Mesendoderm (in vitro differentiated cells): ENCODE results near the gene HTR2A.

Source experiments
- DNase-seq: peaks from one replicate; pipeline ENCODE4 v3.0.0; 2013
- H2AK5ac ChIP-seq: 2 replicates; pipeline ENCODE4 v1.6.1; 2013; ENCODE audit warnings: low read length, inconsistent platforms
- H2BK120ac ChIP-seq: 2 replicates; pipeline ENCODE4 v1.6.1; 2013; ENCODE audit warnings: low read depth, mild to moderate bottlenecking, low read length, moderate library complexity, mixed read lengths
- H2BK15ac ChIP-seq: replicated peaks from 2 replicates; pipeline ENCODE4 v1.6.1; 2013; ENCODE audit warnings: low read depth, mild to moderate bottlenecking, moderate library complexity
- H2BK5ac ChIP-seq: 2 replicates; pipeline ENCODE4 v1.6.1; 2013; ENCODE audit warnings: low read length, inconsistent platforms
- H3K18ac ChIP-seq: 2 replicates; pipeline ENCODE4 v1.6.1; 2013; ENCODE audit warnings: mild to moderate bottlenecking, low read length, mixed read lengths
- H3K23ac ChIP-seq: one replicate; pipeline ENCODE4 v1.6.1; 2013; ENCODE audit warnings: low read length
- H3K27ac ChIP-seq: 2 replicates; pipeline ENCODE4 v1.5.1; 2013; ENCODE audit warnings: low read depth, mild to moderate bottlenecking, inconsistent platforms, low read length, moderate library complexity
- H3K27me3 ChIP-seq: 2 replicates; pipeline ENCODE4 v1.6.1; 2013; ENCODE audit warnings: low read length, control low read depth, mild to moderate bottlenecking, inconsistent platforms; ENCODE audit not compliant: insufficient read depth, poor library complexity
- H3K36me3 ChIP-seq: 2 replicates; pipeline ENCODE4 v1.6.1; 2013; ENCODE audit warnings: low read length, inconsistent platforms; ENCODE audit not compliant: control insufficient read depth, insufficient read depth
- H3K4ac ChIP-seq: one replicate; pipeline ENCODE4 v1.6.1; 2013; ENCODE audit warnings: low read depth, mild to moderate bottlenecking, low read length, moderate library complexity
- H3K4me1 ChIP-seq: 2 replicates; pipeline ENCODE4 v1.6.1; 2013; ENCODE audit warnings: low read depth, low read length, inconsistent platforms; ENCODE audit not compliant: control insufficient read depth
- H3K4me2 ChIP-seq: 2 replicates; pipeline ENCODE4 v1.6.1; 2013; ENCODE audit warnings: low read length
- H3K4me3 ChIP-seq: 2 replicates; pipeline ENCODE4 v1.5.1; 2013; ENCODE audit warnings: mild to moderate bottlenecking, low read length
- H3K56ac ChIP-seq: one replicate; pipeline ENCODE4 v1.6.1; 2013; ENCODE audit warnings: low read length
- H3K79me1 ChIP-seq: 2 replicates; pipeline ENCODE4 v1.6.1; 2013; ENCODE audit warnings: low read length, inconsistent platforms
- H3K79me2 ChIP-seq: 2 replicates; pipeline ENCODE4 v1.6.1; 2013; ENCODE audit warnings: mild to moderate bottlenecking, low read length; ENCODE audit not compliant: control insufficient read depth, insufficient read depth
- H3K9ac ChIP-seq: 2 replicates; pipeline ENCODE4 v1.6.1; 2013; ENCODE audit warnings: low read length, inconsistent platforms
- H4K5ac ChIP-seq: one replicate; pipeline ENCODE4 v1.6.1; 2013; ENCODE audit warnings: low read length
- H4K8ac ChIP-seq: one replicate; pipeline ENCODE4 v1.6.1; 2013; ENCODE audit warnings: low read depth, mild to moderate bottlenecking, control low read depth, low read length, moderate library complexity
- WGBS: extraction: QIAGEN DNeasy Blood & Tissue Kit; methylation state at CpG from one replicate; pipeline ENCODE4 v1.1.7; 2013; ENCODE audit warnings: low lambda C conversion rate, missing lambda C conversion rate; ENCODE audit not compliant: insufficient coverage; ENCODE audit errors: extremely low coverage; 5-methylcytosine and 5-hydroxymethylcytosine counted together

Gene HTR2A

DNA sequence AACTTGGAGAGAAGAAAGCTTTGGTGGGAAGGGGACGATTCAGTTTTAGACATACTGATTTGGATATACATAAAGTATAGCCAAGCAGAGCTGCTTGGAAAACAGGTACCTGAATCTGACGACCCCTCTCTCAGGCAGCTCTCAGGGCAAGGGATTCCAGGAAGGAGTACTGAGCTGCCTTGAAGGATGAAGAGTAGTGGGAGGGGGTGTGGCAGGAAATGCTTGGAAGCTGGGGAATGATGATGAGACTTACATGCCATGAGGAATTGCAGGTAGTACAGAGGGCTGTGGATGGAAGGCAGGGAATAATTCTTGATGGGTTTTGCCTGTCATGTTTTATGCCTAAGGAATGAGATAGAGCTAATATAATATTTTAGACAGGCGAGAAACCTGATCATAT is 38.7 kb downstream of the HTR2A start:
- Histone ChIP-seq H3K4me3 (no peak overlapping the region), H3K4ac (no peak overlapping the region), H2BK15ac (no peak overlapping the region), H3K9ac (no peak overlapping the region), H3K27me3 (no peaks in the 10 kb centered on the region), H4K5ac (no peak overlapping the region), H3K56ac (no peak overlapping the region), H2BK120ac (no peak overlapping the region), H2AK5ac (no peak overlapping the region), H3K27ac (no peak overlapping the region), H2BK5ac (no peak overlapping the region), H3K18ac (no peak overlapping the region), H3K79me2 (no peaks in the 10 kb centered on the region), H3K4me2 (no peak overlapping the region), H3K23ac (no peak overlapping the region), H4K8ac (no peak overlapping the region), H3K4me1 (no peaks in the 10 kb centered on the region), H3K79me1 (no peaks in the 10 kb centered on the region), H3K36me3 (no peaks in the 10 kb centered on the region)
- no CpG with 5 or more reads among the region's 3 CpGs for WGBS
- DNase-seq, result peak; percentile 49

DNA sequence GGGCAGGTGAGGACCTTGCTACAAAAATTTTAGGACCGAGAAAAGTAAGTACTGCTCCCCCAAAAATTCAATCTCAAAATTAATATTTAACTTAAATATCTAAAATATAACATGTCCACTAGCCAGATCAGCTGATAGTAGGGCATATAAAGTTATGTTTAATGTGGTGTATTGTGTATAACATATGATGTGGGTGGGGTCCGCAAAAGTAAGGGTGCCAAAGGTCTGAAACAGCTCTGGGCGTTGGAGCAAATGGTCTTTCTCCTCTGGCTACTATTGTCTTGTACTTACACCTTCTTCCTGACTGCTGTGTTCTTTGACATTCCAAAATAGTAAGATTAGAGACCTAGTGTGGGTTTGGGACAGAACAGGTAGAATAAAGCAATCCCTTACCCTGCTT is 41.2 kb downstream of the HTR2A start:
- no peak overlapping the region for H3K18ac ChIP-seq
- H3K56ac ChIP-seq, result no peak overlapping the region
- H2BK5ac ChIP-seq, result no peak overlapping the region
- H3K23ac ChIP-seq, result no peak overlapping the region
- no peak for DNase-seq
- H2BK120ac ChIP-seq, result no peak overlapping the region
- H3K27ac ChIP-seq, result no peak overlapping the region
- H3K36me3 ChIP-seq, result no peaks in the 10 kb centered on the region
- H4K8ac ChIP-seq, result no peak overlapping the region
- no peaks in the 10 kb centered on the region for H3K4me1 ChIP-seq
- no peak overlapping the region for H2AK5ac ChIP-seq
- H3K4me2 ChIP-seq, result no peak overlapping the region
- no peak overlapping the region for H3K9ac ChIP-seq
- H4K5ac ChIP-seq, result no peak overlapping the region
- no CpG with 5 or more reads among the region's 3 CpGs for WGBS
- H3K27me3 ChIP-seq, result no peaks in the 10 kb centered on the region
- no peaks in the 10 kb centered on the region for H3K79me1 ChIP-seq
- H2BK15ac ChIP-seq, result no peak overlapping the region
- H3K79me2 ChIP-seq, result no peaks in the 10 kb centered on the region
- H3K4ac ChIP-seq, result no peak overlapping the region
- H3K4me3 ChIP-seq, result no peak overlapping the region

DNA sequence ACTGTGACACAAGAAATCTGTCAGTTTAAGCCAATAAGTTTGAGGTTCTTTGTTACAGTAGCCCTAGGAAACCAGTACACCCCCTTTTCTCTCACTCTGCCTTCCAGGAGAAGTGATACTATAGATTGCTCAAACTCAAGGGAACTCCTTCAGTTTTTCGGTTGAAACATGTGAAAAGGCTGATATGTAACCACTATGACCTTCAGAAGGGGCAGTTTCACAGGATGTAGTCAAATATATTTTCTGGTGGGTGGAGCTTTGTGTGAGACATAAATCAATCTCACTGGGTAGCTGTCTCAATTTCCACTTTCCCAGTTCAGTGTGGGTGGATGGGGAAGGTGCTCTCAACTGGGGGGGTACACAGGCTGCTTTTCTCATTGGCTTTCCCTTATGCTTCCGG is 41.7 kb downstream of the HTR2A start:
- Histone ChIP-seq H3K18ac (no peak overlapping the region), H3K79me2 (no peaks in the 10 kb centered on the region), H2BK5ac (no peak overlapping the region), H3K79me1 (no peaks in the 10 kb centered on the region), H3K36me3 (no peaks in the 10 kb centered on the region), H3K9ac (no peak overlapping the region), H2AK5ac (no peak overlapping the region), H4K8ac (no peak overlapping the region), H3K27ac (no peak overlapping the region), H2BK120ac (no peak overlapping the region), H2BK15ac (no peak overlapping the region), H3K4ac (no peak overlapping the region), H3K4me1 (no peaks in the 10 kb centered on the region), H3K27me3 (no peaks in the 10 kb centered on the region), H3K4me3 (no peak overlapping the region), H3K56ac (no peak overlapping the region), H3K4me2 (no peak overlapping the region), H4K5ac (no peak overlapping the region), H3K23ac (no peak overlapping the region)
- DNase-seq, result no peak
- no CpG with 5 or more reads among the region's 2 CpGs for WGBS

DNA sequence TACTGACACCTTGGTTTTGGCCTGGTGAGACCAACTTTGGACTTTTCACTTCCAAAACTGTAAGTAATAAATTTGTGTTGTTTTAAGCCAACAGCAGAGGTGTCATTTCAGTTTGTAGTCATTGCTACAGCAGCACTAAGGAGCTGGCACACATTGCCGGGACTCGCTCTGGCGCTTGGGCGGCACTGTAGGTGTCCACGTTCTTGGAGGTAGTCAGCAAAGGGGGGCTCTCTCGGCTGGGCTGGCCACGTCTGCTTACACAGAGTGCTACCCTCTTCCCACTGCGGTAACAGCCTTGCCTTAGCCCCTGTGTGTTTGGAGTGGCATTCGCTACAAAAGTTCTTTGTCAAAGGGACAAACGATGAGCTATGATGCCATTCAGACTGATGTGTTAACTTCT is 44.7 kb downstream of the HTR2A start:
- H3K4me1 ChIP-seq, result no peaks in the 10 kb centered on the region
- no peak for DNase-seq
- H2AK5ac ChIP-seq, result no peak overlapping the region
- no CpG with 5 or more reads among the region's 10 CpGs for WGBS
- H3K27me3 ChIP-seq, result no peaks in the 10 kb centered on the region
- no peak overlapping the region for H3K56ac ChIP-seq
- no peak overlapping the region for H4K5ac ChIP-seq
- no peak overlapping the region for H4K8ac ChIP-seq
- H3K79me2 ChIP-seq, result no peaks in the 10 kb centered on the region
- H3K27ac ChIP-seq, result no peak overlapping the region
- H2BK5ac ChIP-seq, result no peak overlapping the region
- H3K79me1 ChIP-seq, result no peaks in the 10 kb centered on the region
- H2BK120ac ChIP-seq, result no peak overlapping the region
- H3K9ac ChIP-seq, result no peak overlapping the region
- no peak overlapping the region for H3K4ac ChIP-seq
- H3K23ac ChIP-seq, result no peak overlapping the region
- no peak overlapping the region for H3K4me3 ChIP-seq
- H3K36me3 ChIP-seq, result no peaks in the 10 kb centered on the region
- no peak overlapping the region for H2BK15ac ChIP-seq
- H3K18ac ChIP-seq, result no peak overlapping the region
- H3K4me2 ChIP-seq, result no peak overlapping the region

DNA sequence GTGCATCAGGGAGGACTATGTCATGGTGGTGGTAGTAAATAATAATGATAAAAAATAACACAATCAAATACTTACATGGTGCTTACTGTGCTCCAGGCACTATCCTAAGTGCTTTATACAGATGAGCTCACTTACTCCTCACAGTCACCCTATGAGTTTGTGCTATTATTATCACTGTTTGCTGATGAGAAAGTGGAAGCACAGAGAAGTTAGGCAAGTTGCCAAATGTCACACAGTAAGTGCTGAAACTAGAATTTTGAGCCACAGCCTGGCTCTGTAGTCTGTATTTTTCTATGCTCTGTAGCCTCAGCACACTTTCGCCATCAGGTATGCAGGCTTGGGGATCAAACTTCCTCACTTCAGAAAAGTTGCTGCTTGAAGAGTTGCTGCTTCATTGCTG is 46.6 kb downstream of the HTR2A start:
- no peak overlapping the region for H3K9ac ChIP-seq
- WGBS, result no CpG with 5 or more reads among the region's 1 CpG
- no peaks in the 10 kb centered on the region for H3K27me3 ChIP-seq
- H3K4me3 ChIP-seq, result no peak overlapping the region
- H4K8ac ChIP-seq, result no peak overlapping the region
- H3K18ac ChIP-seq, result no peak overlapping the region
- H4K5ac ChIP-seq, result no peak overlapping the region
- no peak overlapping the region for H2BK5ac ChIP-seq
- H2BK120ac ChIP-seq, result no peak overlapping the region
- H3K4me2 ChIP-seq, result no peak overlapping the region
- no peak overlapping the region for H2BK15ac ChIP-seq
- H3K79me2 ChIP-seq, result no peaks in the 10 kb centered on the region
- H3K27ac ChIP-seq, result no peak overlapping the region
- H3K36me3 ChIP-seq, result no peaks in the 10 kb centered on the region
- H3K4me1 ChIP-seq, result no peaks in the 10 kb centered on the region
- DNase-seq, result no peak
- H2AK5ac ChIP-seq, result no peak overlapping the region
- H3K4ac ChIP-seq, result no peak overlapping the region
- no peaks in the 10 kb centered on the region for H3K79me1 ChIP-seq
- no peak overlapping the region for H3K56ac ChIP-seq
- H3K23ac ChIP-seq, result no peak overlapping the region

DNA sequence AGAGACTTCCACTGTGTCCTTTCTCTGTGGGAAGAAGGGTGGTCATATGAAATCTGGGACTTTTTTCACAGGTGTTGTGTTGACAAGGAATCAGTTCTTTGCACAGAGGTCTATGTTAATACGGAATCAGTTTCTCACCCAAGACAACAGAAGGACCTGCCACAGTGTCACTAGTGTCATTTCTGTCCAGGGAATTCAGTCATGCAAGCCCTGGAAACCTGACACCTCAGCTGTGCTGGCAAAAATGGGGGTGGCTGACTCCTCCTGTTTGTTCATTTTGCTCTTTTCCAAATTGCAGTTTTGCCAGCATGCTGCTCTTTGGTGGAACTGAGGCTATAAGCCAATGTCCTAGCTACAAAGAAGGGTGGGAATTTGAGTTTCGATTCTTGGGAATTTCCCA is 50.1 kb downstream of the HTR2A start:
- no peak overlapping the region for H2BK120ac ChIP-seq
- H3K9ac ChIP-seq, result no peak overlapping the region
- H3K18ac ChIP-seq, result no peak overlapping the region
- H4K5ac ChIP-seq, result no peak overlapping the region
- no peak overlapping the region for H3K23ac ChIP-seq
- no peak overlapping the region for H2BK15ac ChIP-seq
- no peak overlapping the region for H2AK5ac ChIP-seq
- H3K4me1 ChIP-seq, result no peaks in the 10 kb centered on the region
- WGBS, result no CpG with 5 or more reads among the region's 2 CpGs
- no peak for DNase-seq
- H3K36me3 ChIP-seq, result no peaks in the 10 kb centered on the region
- no peak overlapping the region for H2BK5ac ChIP-seq
- H3K79me1 ChIP-seq, result no peaks in the 10 kb centered on the region
- H3K4me2 ChIP-seq, result no peak overlapping the region
- H3K79me2 ChIP-seq, result no peaks in the 10 kb centered on the region
- H3K56ac ChIP-seq, result no peak overlapping the region
- H3K4me3 ChIP-seq, result no peak overlapping the region
- no peaks in the 10 kb centered on the region for H3K27me3 ChIP-seq
- H4K8ac ChIP-seq, result no peak overlapping the region
- H3K27ac ChIP-seq, result no peak overlapping the region
- H3K4ac ChIP-seq, result no peak overlapping the region
